Panc1 (cell line): ENCODE results near the gene KIF5B.

Experiments used
- POLR2AphosphoS5 ChIP-seq: IDR thresholded peaks from 2 replicates; pipeline ENCODE4 v1.6.1; 2012; ENCODE audit warnings: mild to moderate bottlenecking, low read depth, low read length, moderate library complexity
- TF ChIP-seq, protein P1 (sequence below): fragments of 450-650 bp; IDR thresholded peaks from 2 replicates; pipeline ENCODE4 v1.5.1; 2017; ENCODE audit warnings: mild to moderate bottlenecking
- TF ChIP-seq, protein P2 (sequence below), 2 experiments: IDR thresholded peaks; 2 replicates each; pipeline ENCODE4 v1.6.1; 2011 to 2012; ENCODE audit warnings: low read depth in 2 of 2, control low read depth in 1 of 2, low read length in 1 of 2, mild to moderate bottlenecking in 1 of 2, moderate library complexity in 1 of 2; ENCODE audit not compliant: insufficient read depth in 1 of 2

GRCh38 chr10:32033171-32033570, 23.1 kb downstream of the KIF5B start:
- TF ChIP-seq, protein P1, sequence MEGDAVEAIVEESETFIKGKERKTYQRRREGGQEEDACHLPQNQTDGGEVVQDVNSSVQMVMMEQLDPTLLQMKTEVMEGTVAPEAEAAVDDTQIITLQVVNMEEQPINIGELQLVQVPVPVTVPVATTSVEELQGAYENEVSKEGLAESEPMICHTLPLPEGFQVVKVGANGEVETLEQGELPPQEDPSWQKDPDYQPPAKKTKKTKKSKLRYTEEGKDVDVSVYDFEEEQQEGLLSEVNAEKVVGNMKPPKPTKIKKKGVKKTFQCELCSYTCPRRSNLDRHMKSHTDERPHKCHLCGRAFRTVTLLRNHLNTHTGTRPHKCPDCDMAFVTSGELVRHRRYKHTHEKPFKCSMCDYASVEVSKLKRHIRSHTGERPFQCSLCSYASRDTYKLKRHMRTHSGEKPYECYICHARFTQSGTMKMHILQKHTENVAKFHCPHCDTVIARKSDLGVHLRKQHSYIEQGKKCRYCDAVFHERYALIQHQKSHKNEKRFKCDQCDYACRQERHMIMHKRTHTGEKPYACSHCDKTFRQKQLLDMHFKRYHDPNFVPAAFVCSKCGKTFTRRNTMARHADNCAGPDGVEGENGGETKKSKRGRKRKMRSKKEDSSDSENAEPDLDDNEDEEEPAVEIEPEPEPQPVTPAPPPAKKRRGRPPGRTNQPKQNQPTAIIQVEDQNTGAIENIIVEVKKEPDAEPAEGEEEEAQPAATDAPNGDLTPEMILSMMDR, result no peak
- TF ChIP-seq POLR2AphosphoS5, result no peak
- TF ChIP-seq, protein P2, sequence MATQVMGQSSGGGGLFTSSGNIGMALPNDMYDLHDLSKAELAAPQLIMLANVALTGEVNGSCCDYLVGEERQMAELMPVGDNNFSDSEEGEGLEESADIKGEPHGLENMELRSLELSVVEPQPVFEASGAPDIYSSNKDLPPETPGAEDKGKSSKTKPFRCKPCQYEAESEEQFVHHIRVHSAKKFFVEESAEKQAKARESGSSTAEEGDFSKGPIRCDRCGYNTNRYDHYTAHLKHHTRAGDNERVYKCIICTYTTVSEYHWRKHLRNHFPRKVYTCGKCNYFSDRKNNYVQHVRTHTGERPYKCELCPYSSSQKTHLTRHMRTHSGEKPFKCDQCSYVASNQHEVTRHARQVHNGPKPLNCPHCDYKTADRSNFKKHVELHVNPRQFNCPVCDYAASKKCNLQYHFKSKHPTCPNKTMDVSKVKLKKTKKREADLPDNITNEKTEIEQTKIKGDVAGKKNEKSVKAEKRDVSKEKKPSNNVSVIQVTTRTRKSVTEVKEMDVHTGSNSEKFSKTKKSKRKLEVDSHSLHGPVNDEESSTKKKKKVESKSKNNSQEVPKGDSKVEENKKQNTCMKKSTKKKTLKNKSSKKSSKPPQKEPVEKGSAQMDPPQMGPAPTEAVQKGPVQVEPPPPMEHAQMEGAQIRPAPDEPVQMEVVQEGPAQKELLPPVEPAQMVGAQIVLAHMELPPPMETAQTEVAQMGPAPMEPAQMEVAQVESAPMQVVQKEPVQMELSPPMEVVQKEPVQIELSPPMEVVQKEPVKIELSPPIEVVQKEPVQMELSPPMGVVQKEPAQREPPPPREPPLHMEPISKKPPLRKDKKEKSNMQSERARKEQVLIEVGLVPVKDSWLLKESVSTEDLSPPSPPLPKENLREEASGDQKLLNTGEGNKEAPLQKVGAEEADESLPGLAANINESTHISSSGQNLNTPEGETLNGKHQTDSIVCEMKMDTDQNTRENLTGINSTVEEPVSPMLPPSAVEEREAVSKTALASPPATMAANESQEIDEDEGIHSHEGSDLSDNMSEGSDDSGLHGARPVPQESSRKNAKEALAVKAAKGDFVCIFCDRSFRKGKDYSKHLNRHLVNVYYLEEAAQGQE (IDR thresholded peaks at IDR 0.05; ENCODE audit: insufficient read depth in 1 of 2, low read depth in 2 of 2, low read length in 1 of 2), result no peak
